Activated CD4-positive, CD25-positive, alpha-beta regulatory T cell treated with anti-CD3 and anti-CD28 coated beads, Interleukin-2, amount 50 U/mL, for 16 hours (primary cell): Measurements from ENCODE around the gene GATAD2B.
"Not testable (repeated sequence)": the region's sequence is repeated elsewhere in the genome, so short reads cannot be mapped to it uniquely, and the experiment has no call there.

Experiments
- DNase-seq: peaks from one replicate; pipeline ENCODE4 v3.0.0-alpha.2; 2020; ENCODE audit warnings: low read depth, low spot score

Gene GATAD2B

GRCh38 chr1:153929981-153930948 is 7.5 kb upstream of the GATAD2B start:
- no peak for DNase-seq

- DNase-seq, result no peak
Measured at GRCh38 chr1:153929426-153929825, 6.7 kb upstream of the GATAD2B start.

GRCh38 chr1:153928791-153929341 is 6.1 kb upstream of the GATAD2B start:
- no peak for DNase-seq

GRCh38 chr1:153928245-153928644 is 5.5 kb upstream of the GATAD2B start:
- DNase-seq, result no peak

GRCh38 chr1:153926405-153926804 is 3.6 kb upstream of the GATAD2B start:
- DNase-seq, result no peak

GRCh38 chr1:153922076-153922971 is 448 bp downstream of the GATAD2B start:
- no peak for DNase-seq

- no peak for DNase-seq
Measured at GRCh38 chr1:153921803-153922075, 1.0 kb downstream of the GATAD2B start.

GRCh38 chr1:153921080-153921802 is 1.5 kb downstream of the GATAD2B start:
- DNase-seq, result no peak

- DNase-seq, result no peak
Measured at GRCh38 chr1:153919876-153920852, 2.6 kb downstream of the GATAD2B start.

- no peak for DNase-seq
Measured at GRCh38 chr1:153916297-153916696, 6.5 kb downstream of the GATAD2B start.

GRCh38 chr1:153912349-153912748 is 10.4 kb downstream of the GATAD2B start:
- DNase-seq, result no peak

- not testable (repeated sequence) for DNase-seq
Measured at GRCh38 chr1:153910560-153910959, 12.2 kb downstream of the GATAD2B start.

GRCh38 chr1:153908071-153908470 is 14.7 kb downstream of the GATAD2B start:
- no peak for DNase-seq

- no peak for DNase-seq
Measured at GRCh38 chr1:153907134-153907533, 15.6 kb downstream of the GATAD2B start.

GRCh38 chr1:153906396-153906795 is 16.4 kb downstream of the GATAD2B start:
- no peak for DNase-seq

- not testable (repeated sequence) for DNase-seq
Measured at GRCh38 chr1:153905908-153906307, 16.9 kb downstream of the GATAD2B start.

GRCh38 chr1:153903841-153904455 is 18.8 kb downstream of the GATAD2B start:
- DNase-seq, result no peak

GRCh38 chr1:153899509-153899908 is 23.3 kb downstream of the GATAD2B start:
- DNase-seq, result no peak

GRCh38 chr1:153895866-153896265 is 26.9 kb downstream of the GATAD2B start:
- not testable (repeated sequence) for DNase-seq

GRCh38 chr1:153891042-153891441 is 31.7 kb downstream of the GATAD2B start:
- DNase-seq, result not testable (repeated sequence)
